GM23338 (cell line): ENCODE measurements around the gene ING5. TPM values are rescaled to one million over a fixed set of nuclear protein-coding genes. Genes with fewer than 3 reads are reported as not detected.

ENCODE experiments used
- ATAC-seq: fragments of 200-7000 bp; cut with Tn5 transposase; 3 replicates; pipeline ENCODE4 v1.9.1; 2020
- DNase-seq: peaks from one replicate; pipeline ENCODE4 v3.0.0-alpha.2; 2015; ENCODE audit warnings: low spot score
- H2AFZ ChIP-seq: fragments of 200-600 bp; sonication (generic); 2 replicates; pipeline ENCODE4 v1.8.0; 2016; ENCODE audit warnings: antibody characterized with exemption, mild to moderate bottlenecking, moderate library complexity
- H3F3A ChIP-seq: fragments of 200-600 bp; sonication (generic); replicated peaks from 2 replicates; pipeline ENCODE4 v1.8.0; 2017; ENCODE audit warnings: antibody characterized with exemption, mixed run types, low read depth
- H3K27ac ChIP-seq: fragments of 200-600 bp; sonication (generic); 2 replicates; pipeline ENCODE4 v1.6.1; 2016; ENCODE audit warnings: low read depth
- H3K27me3 ChIP-seq: fragments of 200-600 bp; sonication (generic); 2 replicates; pipeline ENCODE4 v1.8.0; 2016; ENCODE audit warnings: mild to moderate bottlenecking, mixed run types, moderate library complexity; ENCODE audit not compliant: insufficient read depth
- H3K36me3 ChIP-seq: fragments of 200-600 bp; sonication (generic); 2 replicates; pipeline ENCODE4 v1.8.0; 2016; ENCODE audit warnings: mild to moderate bottlenecking; ENCODE audit not compliant: insufficient read depth
- H3K4me1 ChIP-seq: fragments of 200-600 bp; sonication (generic); 2 replicates; pipeline ENCODE4 v1.8.0; 2016; ENCODE audit warnings: mild to moderate bottlenecking, moderate library complexity; ENCODE audit not compliant: insufficient read depth
- H3K4me2 ChIP-seq: fragments of 200-600 bp; sonication (generic); 2 replicates; pipeline ENCODE4 v1.7.1; 2017; ENCODE audit warnings: mixed run types
- H3K4me3 ChIP-seq: fragments of 200-600 bp; sonication (generic); 2 replicates; pipeline ENCODE4 v1.6.1; 2016; ENCODE audit warnings: mixed run types
- H3K79me2 ChIP-seq: fragments of 200-600 bp; sonication (generic); replicated peaks from 2 replicates; pipeline ENCODE4 v1.8.0; 2017; ENCODE audit warnings: mild to moderate bottlenecking; ENCODE audit not compliant: insufficient read depth
- H3K9me2 ChIP-seq: fragments of 200-600 bp; sonication (generic); 2 replicates; pipeline ENCODE4 v1.8.0; 2017; ENCODE audit not compliant: insufficient read depth
- H4K20me1 ChIP-seq: fragments of 200-600 bp; sonication (generic); replicated peaks from 2 replicates; pipeline ENCODE4 v1.8.0; 2017; ENCODE audit warnings: mild to moderate bottlenecking; ENCODE audit not compliant: insufficient read depth
- H3K27ac Mint-ChIP-seq: 2 replicates; pipeline ENCODE4 v1.8.0; 2020; ENCODE audit warnings: inconsistent platforms, mild to moderate bottlenecking, moderate library complexity, mixed read lengths
- H3K27me3 Mint-ChIP-seq: 3 replicates; pipeline ENCODE4 v1.8.0; 2022; ENCODE audit warnings: low read depth, mild to moderate bottlenecking, moderate library complexity, mixed read lengths, inconsistent platforms; ENCODE audit not compliant: insufficient read depth, poor library complexity
- H3K36me3 Mint-ChIP-seq: 3 replicates; pipeline ENCODE4 v1.8.0; 2021; ENCODE audit warnings: low read depth, mild to moderate bottlenecking, inconsistent platforms, moderate library complexity, mixed read lengths
- H3K4me1 Mint-ChIP-seq: 3 replicates; pipeline ENCODE4 v1.8.0; 2020; ENCODE audit warnings: mild to moderate bottlenecking, inconsistent platforms, mixed read lengths
- H3K4me3 Mint-ChIP-seq: 3 replicates; pipeline ENCODE4 v1.8.0; 2021; ENCODE audit warnings: moderate library complexity, mild to moderate bottlenecking, inconsistent platforms, mixed read lengths
- H3K9me3 Mint-ChIP-seq: 3 replicates; pipeline ENCODE4 v1.8.0; 2020; ENCODE audit warnings: moderate library complexity, mild to moderate bottlenecking, inconsistent platforms, mixed read lengths
- CREB1 ChIP-seq: fragments of 250-450 bp; sonication (Bioruptor Pico); IDR thresholded peaks from 2 replicates; pipeline ENCODE4 v1.5.0; 2020; ENCODE audit warnings: low read depth, mild to moderate bottlenecking, moderate library complexity
- ETS1 ChIP-seq: IDR thresholded peaks from 2 replicates; pipeline ENCODE4 v1.6.1; 2016; ENCODE audit warnings: antibody characterized with exemption
- EZH2 ChIP-seq: fragments of 200-600 bp; sonication (generic); IDR thresholded peaks from one replicate; pipeline ENCODE4 v1.8.0; 2017; ENCODE audit warnings: antibody characterized with exemption, mild to moderate bottlenecking, low read depth; ENCODE audit not compliant: unreplicated experiment
- EZH2phosphoT487 ChIP-seq: fragments of 200-600 bp; sonication (generic); IDR thresholded peaks from one replicate; pipeline ENCODE4 v1.8.1; 2018; ENCODE audit warnings: antibody characterized with exemption; ENCODE audit not compliant: unreplicated experiment
- JUNB ChIP-seq: IDR thresholded peaks from one replicate; pipeline ENCODE4 v1.6.1; 2016; ENCODE audit warnings: antibody characterized with exemption; ENCODE audit not compliant: unreplicated experiment
- NANOG ChIP-seq: IDR thresholded peaks from 2 replicates; pipeline ENCODE4 v1.6.1; 2016; ENCODE audit warnings: antibody characterized with exemption, borderline replicate concordance
- POLR2AphosphoS5 ChIP-seq: IDR thresholded peaks from 2 replicates; pipeline ENCODE4 v1.6.1; 2016; ENCODE audit warnings: antibody characterized with exemption, low read depth
- STAT1 ChIP-seq: IDR thresholded peaks from one replicate; pipeline ENCODE4 v1.6.1; 2016; ENCODE audit warnings: antibody characterized with exemption; ENCODE audit not compliant: unreplicated experiment
- ZNF114 ChIP-seq: fragments of 250-450 bp; sonication (Bioruptor Pico); IDR thresholded peaks from 2 replicates; pipeline ENCODE4 v1.5.0; 2020; ENCODE audit warnings: mild to moderate bottlenecking, moderate library complexity
- ZNF331 ChIP-seq: fragments of 250-450 bp; sonication (Bioruptor Pico); IDR thresholded peaks from 2 replicates; pipeline ENCODE4 v1.5.0; 2020; ENCODE audit warnings: low read depth, mild to moderate bottlenecking, moderate library complexity
- polyA plus RNA-seq: library from polyadenylated mRNA; unstranded; fragments of >200 nt; fragmentation: Nextera tagmentation; extraction: Ambion mirVana; gene quantifications from 2 replicates; pipeline ENCODE4 v1.2.1, GENCODE V29; 2016
- total RNA-seq: library from RNA; depleted of rRNA; stranded (reverse); fragments of >200 nt; shearing (Covaris generic); gene quantifications from 2 replicates; pipeline ENCODE4 v1.2.3, GENCODE V29; 2014
- TF ChIP-seq, protein P1 (sequence below), 2 experiments: fragments of 200-600 bp in 1 of 2; sonication (generic) in 1 of 2; conservative IDR thresholded peaks; 2 replicates each; pipeline versions ENCODE4 v1.5.1 to v1.6.1; 2016 to 2017; ENCODE audit warnings: antibody characterized with exemption in 2 of 2, low read depth in 2 of 2, mild to moderate bottlenecking in 2 of 2, moderate library complexity in 1 of 2
- TF ChIP-seq, protein P2 (sequence below): fragments of 250-450 bp; sonication (Bioruptor Pico); IDR thresholded peaks from 2 replicates; pipeline ENCODE4 v1.5.0; 2020; ENCODE audit warnings: mild to moderate bottlenecking, moderate library complexity
- TF ChIP-seq, protein P3 (sequence below): IDR thresholded peaks from one replicate; pipeline ENCODE4 v1.6.1; 2018; ENCODE audit warnings: antibody characterized with exemption; ENCODE audit not compliant: unreplicated experiment

Gene ING5
- total and polyA plus RNA-seq, 2 experiments from 2014 or later: 25.7 to 42.5 TPM

GRCh38 chr2:241686324-241686649 lies 15.6 kb upstream of the ING5 start:
- no peaks in the 10 kb centered on the region; the same call in 2 of the 3 replicates for H3K9me3 Mint-ChIP-seq
- H3K36me3 Mint-ChIP-seq: peaks cover 50% of the 10 kb centered on the region
- no peaks in the 10 kb centered on the region for H3K9me2 ChIP-seq
- H3K27ac Mint-ChIP-seq: peak overlapping the region; percentile 47
- no peak overlapping the region for H3K27ac ChIP-seq
- peaks cover 11% of the 10 kb centered on the region for H3K4me1 ChIP-seq
- H3K4me1 Mint-ChIP-seq: peaks cover 7% of the 10 kb centered on the region; the same call in 2 of the 3 replicates
- peak overlapping the region; percentile 85 for H3K4me3 Mint-ChIP-seq
- peaks cover 3% of the 10 kb centered on the region for H3K27me3 Mint-ChIP-seq
- DNase-seq (no peak), ATAC-seq (peak; percentile 19)
- peak overlapping the region; percentile 78 for H2AFZ ChIP-seq
- peaks cover 31% of the 10 kb centered on the region for H3K36me3 ChIP-seq
- 0 out of 2 replicates have a peak, but pooled peaks cover 4% of the 10 kb centered on the region for H3F3A ChIP-seq
- H3K4me3 ChIP-seq: peak overlapping the region; percentile 80
- H4K20me1 ChIP-seq: peaks cover 9% of the 10 kb centered on the region; the same call in 1 of the 2 replicates
- peaks cover 54% of the 10 kb centered on the region for H3K79me2 ChIP-seq
- H3K4me2 ChIP-seq: peak overlapping the region; percentile 85
- no peaks in the 10 kb centered on the region for H3K27me3 ChIP-seq
- TF ChIP-seq STAT1 (no peak), JUNB (no peak), EZH2 (no peak), ZNF331 (CRISPR knock-in tag) (no peak), POLR2AphosphoS5 (no peak), ZNF114 (CRISPR knock-in tag) (no peak), ETS1 (no peak), EZH2phosphoT487 (no peak), CREB1 (CRISPR knock-in tag) (no peak), NANOG (no peak)
- TF ChIP-seq, protein P1, sequence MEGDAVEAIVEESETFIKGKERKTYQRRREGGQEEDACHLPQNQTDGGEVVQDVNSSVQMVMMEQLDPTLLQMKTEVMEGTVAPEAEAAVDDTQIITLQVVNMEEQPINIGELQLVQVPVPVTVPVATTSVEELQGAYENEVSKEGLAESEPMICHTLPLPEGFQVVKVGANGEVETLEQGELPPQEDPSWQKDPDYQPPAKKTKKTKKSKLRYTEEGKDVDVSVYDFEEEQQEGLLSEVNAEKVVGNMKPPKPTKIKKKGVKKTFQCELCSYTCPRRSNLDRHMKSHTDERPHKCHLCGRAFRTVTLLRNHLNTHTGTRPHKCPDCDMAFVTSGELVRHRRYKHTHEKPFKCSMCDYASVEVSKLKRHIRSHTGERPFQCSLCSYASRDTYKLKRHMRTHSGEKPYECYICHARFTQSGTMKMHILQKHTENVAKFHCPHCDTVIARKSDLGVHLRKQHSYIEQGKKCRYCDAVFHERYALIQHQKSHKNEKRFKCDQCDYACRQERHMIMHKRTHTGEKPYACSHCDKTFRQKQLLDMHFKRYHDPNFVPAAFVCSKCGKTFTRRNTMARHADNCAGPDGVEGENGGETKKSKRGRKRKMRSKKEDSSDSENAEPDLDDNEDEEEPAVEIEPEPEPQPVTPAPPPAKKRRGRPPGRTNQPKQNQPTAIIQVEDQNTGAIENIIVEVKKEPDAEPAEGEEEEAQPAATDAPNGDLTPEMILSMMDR (conservative IDR thresholded peaks at IDR 0.05; ENCODE audit: low read depth in 2 of 2): no peak
- TF ChIP-seq, protein P2, sequence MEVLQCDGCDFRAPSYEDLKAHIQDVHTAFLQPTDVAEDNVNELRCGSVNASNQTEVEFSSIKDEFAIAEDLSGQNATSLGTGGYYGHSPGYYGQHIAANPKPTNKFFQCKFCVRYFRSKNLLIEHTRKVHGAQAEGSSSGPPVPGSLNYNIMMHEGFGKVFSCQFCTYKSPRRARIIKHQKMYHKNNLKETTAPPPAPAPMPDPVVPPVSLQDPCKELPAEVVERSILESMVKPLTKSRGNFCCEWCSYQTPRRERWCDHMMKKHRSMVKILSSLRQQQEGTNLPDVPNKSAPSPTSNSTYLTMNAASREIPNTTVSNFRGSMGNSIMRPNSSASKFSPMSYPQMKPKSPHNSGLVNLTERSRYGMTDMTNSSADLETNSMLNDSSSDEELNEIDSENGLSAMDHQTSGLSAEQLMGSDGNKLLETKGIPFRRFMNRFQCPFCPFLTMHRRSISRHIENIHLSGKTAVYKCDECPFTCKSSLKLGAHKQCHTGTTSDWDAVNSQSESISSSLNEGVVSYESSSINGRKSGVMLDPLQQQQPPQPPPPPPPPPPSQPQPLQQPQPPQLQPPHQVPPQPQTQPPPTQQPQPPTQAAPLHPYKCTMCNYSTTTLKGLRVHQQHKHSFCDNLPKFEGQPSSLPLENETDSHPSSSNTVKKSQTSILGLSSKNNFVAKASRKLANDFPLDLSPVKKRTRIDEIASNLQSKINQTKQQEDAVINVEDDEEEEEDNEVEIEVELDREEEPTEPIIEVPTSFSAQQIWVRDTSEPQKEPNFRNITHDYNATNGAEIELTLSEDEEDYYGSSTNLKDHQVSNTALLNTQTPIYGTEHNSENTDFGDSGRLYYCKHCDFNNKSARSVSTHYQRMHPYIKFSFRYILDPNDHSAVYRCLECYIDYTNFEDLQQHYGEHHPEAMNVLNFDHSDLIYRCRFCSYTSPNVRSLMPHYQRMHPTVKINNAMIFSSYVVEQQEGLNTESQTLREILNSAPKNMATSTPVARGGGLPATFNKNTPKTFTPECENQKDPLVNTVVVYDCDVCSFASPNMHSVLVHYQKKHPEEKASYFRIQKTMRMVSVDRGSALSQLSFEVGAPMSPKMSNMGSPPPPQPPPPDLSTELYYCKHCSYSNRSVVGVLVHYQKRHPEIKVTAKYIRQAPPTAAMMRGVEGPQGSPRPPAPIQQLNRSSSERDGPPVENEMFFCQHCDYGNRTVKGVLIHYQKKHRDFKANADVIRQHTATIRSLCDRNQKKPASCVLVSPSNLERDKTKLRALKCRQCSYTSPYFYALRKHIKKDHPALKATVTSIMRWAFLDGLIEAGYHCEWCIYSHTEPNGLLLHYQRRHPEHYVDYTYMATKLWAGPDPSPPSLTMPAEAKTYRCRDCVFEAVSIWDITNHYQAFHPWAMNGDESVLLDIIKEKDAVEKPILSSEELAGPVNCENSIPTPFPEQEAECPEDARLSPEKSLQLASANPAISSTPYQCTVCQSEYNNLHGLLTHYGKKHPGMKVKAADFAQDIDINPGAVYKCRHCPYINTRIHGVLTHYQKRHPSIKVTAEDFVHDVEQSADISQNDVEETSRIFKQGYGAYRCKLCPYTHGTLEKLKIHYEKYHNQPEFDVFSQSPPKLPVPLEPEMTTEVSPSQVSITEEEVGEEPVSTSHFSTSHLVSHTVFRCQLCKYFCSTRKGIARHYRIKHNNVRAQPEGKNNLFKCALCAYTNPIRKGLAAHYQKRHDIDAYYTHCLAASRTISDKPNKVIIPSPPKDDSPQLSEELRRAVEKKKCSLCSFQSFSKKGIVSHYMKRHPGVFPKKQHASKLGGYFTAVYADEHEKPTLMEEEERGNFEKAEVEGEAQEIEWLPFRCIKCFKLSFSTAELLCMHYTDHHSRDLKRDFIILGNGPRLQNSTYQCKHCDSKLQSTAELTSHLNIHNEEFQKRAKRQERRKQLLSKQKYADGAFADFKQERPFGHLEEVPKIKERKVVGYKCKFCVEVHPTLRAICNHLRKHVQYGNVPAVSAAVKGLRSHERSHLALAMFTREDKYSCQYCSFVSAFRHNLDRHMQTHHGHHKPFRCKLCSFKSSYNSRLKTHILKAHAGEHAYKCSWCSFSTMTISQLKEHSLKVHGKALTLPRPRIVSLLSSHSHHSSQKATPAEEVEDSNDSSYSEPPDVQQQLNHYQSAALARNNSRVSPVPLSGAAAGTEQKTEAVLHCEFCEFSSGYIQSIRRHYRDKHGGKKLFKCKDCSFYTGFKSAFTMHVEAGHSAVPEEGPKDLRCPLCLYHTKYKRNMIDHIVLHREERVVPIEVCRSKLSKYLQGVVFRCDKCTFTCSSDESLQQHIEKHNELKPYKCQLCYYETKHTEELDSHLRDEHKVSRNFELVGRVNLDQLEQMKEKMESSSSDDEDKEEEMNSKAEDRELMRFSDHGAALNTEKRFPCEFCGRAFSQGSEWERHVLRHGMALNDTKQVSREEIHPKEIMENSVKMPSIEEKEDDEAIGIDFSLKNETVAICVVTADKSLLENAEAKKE (CRISPR knock-in tag): no peak
- TF ChIP-seq, protein P3, sequence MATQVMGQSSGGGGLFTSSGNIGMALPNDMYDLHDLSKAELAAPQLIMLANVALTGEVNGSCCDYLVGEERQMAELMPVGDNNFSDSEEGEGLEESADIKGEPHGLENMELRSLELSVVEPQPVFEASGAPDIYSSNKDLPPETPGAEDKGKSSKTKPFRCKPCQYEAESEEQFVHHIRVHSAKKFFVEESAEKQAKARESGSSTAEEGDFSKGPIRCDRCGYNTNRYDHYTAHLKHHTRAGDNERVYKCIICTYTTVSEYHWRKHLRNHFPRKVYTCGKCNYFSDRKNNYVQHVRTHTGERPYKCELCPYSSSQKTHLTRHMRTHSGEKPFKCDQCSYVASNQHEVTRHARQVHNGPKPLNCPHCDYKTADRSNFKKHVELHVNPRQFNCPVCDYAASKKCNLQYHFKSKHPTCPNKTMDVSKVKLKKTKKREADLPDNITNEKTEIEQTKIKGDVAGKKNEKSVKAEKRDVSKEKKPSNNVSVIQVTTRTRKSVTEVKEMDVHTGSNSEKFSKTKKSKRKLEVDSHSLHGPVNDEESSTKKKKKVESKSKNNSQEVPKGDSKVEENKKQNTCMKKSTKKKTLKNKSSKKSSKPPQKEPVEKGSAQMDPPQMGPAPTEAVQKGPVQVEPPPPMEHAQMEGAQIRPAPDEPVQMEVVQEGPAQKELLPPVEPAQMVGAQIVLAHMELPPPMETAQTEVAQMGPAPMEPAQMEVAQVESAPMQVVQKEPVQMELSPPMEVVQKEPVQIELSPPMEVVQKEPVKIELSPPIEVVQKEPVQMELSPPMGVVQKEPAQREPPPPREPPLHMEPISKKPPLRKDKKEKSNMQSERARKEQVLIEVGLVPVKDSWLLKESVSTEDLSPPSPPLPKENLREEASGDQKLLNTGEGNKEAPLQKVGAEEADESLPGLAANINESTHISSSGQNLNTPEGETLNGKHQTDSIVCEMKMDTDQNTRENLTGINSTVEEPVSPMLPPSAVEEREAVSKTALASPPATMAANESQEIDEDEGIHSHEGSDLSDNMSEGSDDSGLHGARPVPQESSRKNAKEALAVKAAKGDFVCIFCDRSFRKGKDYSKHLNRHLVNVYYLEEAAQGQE: no peak
